ENCODE data around the gene TMEM212. TPM values are rescaled to one million over a fixed set of nuclear protein-coding genes. Genes with fewer than 3 reads are reported as not detected.
A peak's percentile ranks its signal among the peaks of the same experiment; 100 is the strongest.

Gene TMEM212
- total and polyA plus RNA-seq, 2 of the 13 experiments (the other 11 are each of a cell fraction or from before 2014, with no cell fraction given): not detected

- TF ChIP-seq ZNF292 (CRISPR knock-in tag; IDR thresholded peaks at IDR 0.05; ENCODE audit: borderline replicate concordance, low read depth) (peak; percentile 37; the same call in 1 of the 2 replicates), SALL1 (CRISPR knock-in tag; IDR thresholded peaks at IDR 0.05) (peak; percentile 77), RCOR2 (CRISPR knock-in tag; IDR thresholded peaks at IDR 0.05) (0 out of 2 replicates have a peak, but pooled peaks have one; percentile 60), MTF2 (CRISPR knock-in tag; IDR thresholded peaks at IDR 0.05; ENCODE audit: borderline replicate concordance) (no peak), ARID3A (IDR thresholded peaks at IDR 0.05; ENCODE audit: low read depth, low read length) (0 out of 2 replicates have a peak, but pooled peaks have one; percentile 2), GTF2F1 (IDR thresholded peaks at IDR 0.05; ENCODE audit: low read length) (no peak), NR2F2 (IDR thresholded peaks at IDR 0.05; ENCODE audit: borderline replicate concordance, low read depth) (no peak; the same call in 1 of the 2 replicates), SSRP1 (CRISPR knock-in tag; IDR thresholded peaks at IDR 0.05) (no peak), FOXA1 (IDR thresholded peaks at IDR 0.05) (no peak), FOXA1 (CRISPR knock-in tag; IDR thresholded peaks at IDR 0.05) (no peak), KLF11 (CRISPR knock-in tag; IDR thresholded peaks at IDR 0.05) (no peak), ELF3 (CRISPR knock-in tag; IDR thresholded peaks at IDR 0.05) (peak; percentile 87), ZGPAT (CRISPR knock-in tag; IDR thresholded peaks at IDR 0.05) (peak; percentile 57), ZNF782 (CRISPR knock-in tag; IDR thresholded peaks at IDR 0.05; ENCODE audit: borderline replicate concordance) (no peak), PHF21A (CRISPR knock-in tag; IDR thresholded peaks at IDR 0.05) (peak; percentile 73; the same call in 1 of the 2 replicates), ZNF746 (CRISPR knock-in tag; IDR thresholded peaks at IDR 0.05) (0 out of 2 replicates have a peak, but pooled peaks have one; percentile 49), ZNF792 (CRISPR knock-in tag; IDR thresholded peaks at IDR 0.05) (no peak), MED13 (CRISPR knock-in tag; IDR thresholded peaks at IDR 0.05) (0 out of 2 replicates have a peak, but pooled peaks have one; percentile 31), NR2C2 (CRISPR knock-in tag; IDR thresholded peaks at IDR 0.05; ENCODE audit: borderline replicate concordance) (0 out of 2 replicates have a peak, but pooled peaks have one; percentile 23), TEAD3 (CRISPR knock-in tag; optimal IDR thresholded peaks at IDR 0.05; ENCODE audit: borderline replicate concordance) (peak; percentile 95), MIER3 (CRISPR knock-in tag; IDR thresholded peaks at IDR 0.05; ENCODE audit: borderline replicate concordance) (no peak), TIGD3 (CRISPR knock-in tag; IDR thresholded peaks at IDR 0.05; ENCODE audit: borderline replicate concordance) (no peak), NFE2L1 (CRISPR knock-in tag; IDR thresholded peaks at IDR 0.05; ENCODE audit: borderline replicate concordance) (no peak), CENPX (CRISPR knock-in tag; IDR thresholded peaks at IDR 0.05) (no peak), ZNF556 (CRISPR knock-in tag; IDR thresholded peaks at IDR 0.05; ENCODE audit: borderline replicate concordance) (0 out of 2 replicates have a peak, but pooled peaks have one; percentile 33), ZNF775 (CRISPR knock-in tag; IDR thresholded peaks at IDR 0.05; ENCODE audit: borderline replicate concordance) (0 out of 2 replicates have a peak, but pooled peaks have one; percentile 55), GPBP1L1 (CRISPR knock-in tag; IDR thresholded peaks at IDR 0.05) (no peak), MYC (CRISPR knock-in tag; IDR thresholded peaks at IDR 0.05; ENCODE audit: borderline replicate concordance) (no peak)
Observed at GRCh38 chr3:171838218-171838720, 4.9 kb upstream of the TMEM212 start (continued).

Measured in HepG2 (cell line).